ENCODE data around the gene SETD2. TPM values are rescaled to one million over a fixed set of nuclear protein-coding genes. Genes with fewer than 3 reads are reported as not detected.

Gene SETD2
- total RNA-seq, 1 donor from 2014 or later, result 41.2 TPM

DNA sequence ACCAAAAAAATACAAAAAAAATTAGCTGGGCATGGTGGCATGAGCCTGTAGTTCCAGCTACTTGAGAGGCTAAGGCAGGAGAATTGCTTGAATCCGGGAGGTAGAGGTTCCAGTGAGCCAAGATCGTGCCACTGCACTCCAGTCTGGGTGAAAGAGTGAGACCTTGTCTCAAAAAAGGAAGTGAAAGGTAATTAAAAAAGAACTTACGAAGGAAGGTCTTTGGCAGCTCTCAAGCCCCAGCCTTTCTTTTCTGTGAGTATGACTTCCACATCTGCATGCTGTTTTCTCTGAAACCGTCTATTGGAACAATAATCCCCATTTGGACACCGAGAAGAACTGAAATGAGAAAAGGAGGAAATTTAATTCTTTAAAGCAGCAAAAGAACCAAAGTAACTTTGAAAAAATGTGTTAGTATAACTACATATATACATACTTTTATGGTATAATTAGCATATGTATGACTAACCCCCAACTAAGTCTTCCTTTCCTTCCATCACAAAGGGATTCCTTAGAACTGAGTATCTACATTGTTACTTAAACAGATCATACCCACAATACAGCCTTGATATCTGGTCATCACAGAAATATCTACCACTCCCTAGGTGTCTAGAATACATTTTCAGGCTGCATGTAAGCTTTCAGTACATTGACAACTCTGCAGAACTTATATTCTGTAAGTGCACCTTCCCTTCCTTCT is 50.1 kb downstream of the SETD2 start:
- Mint-ChIP-seq H3K36me3 (ENCODE audit: low read depth) (peaks cover 51% of the 10 kb centered on the region), H3K4me3 (ENCODE audit: low read depth) (no peak overlapping the region), H3K9me3 (no peaks in the 10 kb centered on the region), H3K4me1 (ENCODE audit: low read depth) (peaks cover 13% of the 10 kb centered on the region), H3K27ac (no peak overlapping the region), H3K27me3 (ENCODE audit: low read depth) (no peaks in the 10 kb centered on the region)
- intact Hi-C loops (cut with micrococcal nuclease), result no loop called here
- DNase-seq (ENCODE audit: low spot score), result no peak

DNA sequence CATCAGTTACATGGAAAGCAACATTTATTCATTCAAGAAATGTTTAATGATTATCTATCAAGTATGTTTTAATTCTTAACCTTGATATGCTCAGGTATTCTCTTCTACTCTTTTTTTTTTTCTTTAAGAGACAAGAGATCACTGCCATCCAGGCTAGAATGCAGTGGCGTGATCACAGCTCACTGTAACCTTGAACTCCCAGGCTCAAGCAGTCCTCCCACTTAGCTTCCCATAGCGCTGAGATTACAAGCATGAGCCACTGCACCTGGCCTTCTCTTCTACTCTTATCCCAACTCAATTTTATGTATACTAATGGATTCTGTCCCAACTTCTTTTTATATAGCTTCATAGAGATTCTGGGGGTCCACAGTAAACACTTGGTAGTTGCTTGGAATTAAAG is 50.9 kb downstream of the SETD2 start:
- no peak for DNase-seq (ENCODE audit: low spot score)
- intact Hi-C loops (cut with micrococcal nuclease), result no loop called here
- Mint-ChIP-seq H3K27me3 (ENCODE audit: low read depth) (no peaks in the 10 kb centered on the region), H3K4me3 (ENCODE audit: low read depth) (no peak overlapping the region), H3K4me1 (ENCODE audit: low read depth) (peaks cover 11% of the 10 kb centered on the region), H3K36me3 (ENCODE audit: low read depth) (peaks cover 53% of the 10 kb centered on the region), H3K27ac (no peak overlapping the region), H3K9me3 (no peaks in the 10 kb centered on the region)

DNA sequence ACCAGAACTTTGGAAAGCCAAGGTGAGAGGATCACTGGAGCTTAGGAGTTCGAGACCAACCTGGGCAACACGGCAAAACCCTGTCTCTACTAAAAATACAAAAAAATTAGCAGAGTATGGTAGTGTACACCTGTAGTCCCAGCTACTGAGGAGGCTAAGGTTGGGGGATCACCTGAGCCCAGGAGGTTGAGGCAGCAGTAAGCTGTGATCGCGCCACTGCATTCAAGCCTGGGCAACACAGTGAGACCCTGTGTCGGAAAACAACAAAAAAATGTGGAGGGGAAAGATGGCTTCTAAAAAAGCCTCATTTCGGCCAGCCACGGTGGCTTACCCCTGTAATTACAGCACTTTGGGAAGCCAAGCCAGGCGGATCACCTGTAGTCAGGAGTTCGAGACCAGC is 54.5 kb downstream of the SETD2 start:
- intact Hi-C loops (cut with micrococcal nuclease), result no loop called here
- Mint-ChIP-seq H3K27me3 (ENCODE audit: low read depth) (no peaks in the 10 kb centered on the region), H3K27ac (no peak overlapping the region), H3K36me3 (ENCODE audit: low read depth) (peaks cover 48% of the 10 kb centered on the region), H3K4me3 (ENCODE audit: low read depth) (no peak overlapping the region), H3K4me1 (ENCODE audit: low read depth) (peaks cover 1% of the 10 kb centered on the region), H3K9me3 (no peaks in the 10 kb centered on the region)
- DNase-seq (ENCODE audit: low spot score), result no peak

DNA sequence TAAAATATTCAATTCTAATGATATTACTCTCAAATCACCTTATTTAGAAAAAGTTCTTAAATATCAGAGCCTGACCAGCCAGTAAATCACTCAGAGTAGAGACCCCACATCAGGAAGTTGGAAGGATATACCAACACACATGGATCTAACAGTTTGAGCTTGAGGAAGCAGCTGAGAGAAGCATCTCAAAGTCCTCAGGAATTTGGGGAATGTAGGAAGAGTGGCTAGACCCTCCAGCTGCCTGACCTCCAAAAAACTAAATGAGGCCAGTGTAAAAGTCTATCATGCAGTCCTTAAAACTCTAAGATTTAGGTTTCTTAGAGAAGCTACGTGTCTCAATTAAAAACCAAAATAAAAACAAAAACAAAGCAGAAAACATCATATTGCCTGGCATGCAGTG is 55.4 kb downstream of the SETD2 start:
- no peak for DNase-seq (ENCODE audit: low spot score)
- Mint-ChIP-seq H3K27me3 (ENCODE audit: low read depth) (no peaks in the 10 kb centered on the region), H3K4me1 (ENCODE audit: low read depth) (peaks cover 1% of the 10 kb centered on the region), H3K27ac (no peak overlapping the region), H3K9me3 (no peaks in the 10 kb centered on the region), H3K36me3 (ENCODE audit: low read depth) (peaks cover 44% of the 10 kb centered on the region), H3K4me3 (ENCODE audit: low read depth) (no peak overlapping the region)
- intact Hi-C loops (cut with micrococcal nuclease), result no loop called here

DNA sequence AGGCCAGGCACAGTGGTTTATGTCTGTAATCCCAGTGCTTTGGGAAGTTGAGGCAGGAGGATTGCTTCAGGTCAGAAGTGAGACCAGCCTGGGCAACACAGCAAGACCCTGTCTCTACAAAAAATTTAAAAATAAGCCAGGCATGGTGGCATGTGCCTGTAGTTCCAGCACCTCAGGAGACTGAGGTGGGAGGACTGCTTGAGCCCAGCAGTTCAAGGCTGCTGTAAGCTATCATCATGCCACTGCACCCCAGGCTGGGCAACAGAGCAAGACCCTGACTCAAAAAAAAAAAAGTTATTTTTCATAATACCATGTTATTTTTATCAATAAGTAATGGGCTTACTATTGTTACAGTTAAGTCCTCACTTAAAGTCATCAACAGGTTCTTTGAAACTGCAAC is 59.7 kb downstream of the SETD2 start:
- Mint-ChIP-seq H3K9me3 (no peaks in the 10 kb centered on the region), H3K4me3 (ENCODE audit: low read depth) (no peak overlapping the region), H3K27me3 (ENCODE audit: low read depth) (no peaks in the 10 kb centered on the region), H3K27ac (no peak overlapping the region), H3K36me3 (ENCODE audit: low read depth) (peaks cover 33% of the 10 kb centered on the region), H3K4me1 (ENCODE audit: low read depth) (peaks cover 1% of the 10 kb centered on the region)
- DNase-seq (ENCODE audit: low spot score), result no peak
- intact Hi-C loops (cut with micrococcal nuclease), result no loop called here

DNA sequence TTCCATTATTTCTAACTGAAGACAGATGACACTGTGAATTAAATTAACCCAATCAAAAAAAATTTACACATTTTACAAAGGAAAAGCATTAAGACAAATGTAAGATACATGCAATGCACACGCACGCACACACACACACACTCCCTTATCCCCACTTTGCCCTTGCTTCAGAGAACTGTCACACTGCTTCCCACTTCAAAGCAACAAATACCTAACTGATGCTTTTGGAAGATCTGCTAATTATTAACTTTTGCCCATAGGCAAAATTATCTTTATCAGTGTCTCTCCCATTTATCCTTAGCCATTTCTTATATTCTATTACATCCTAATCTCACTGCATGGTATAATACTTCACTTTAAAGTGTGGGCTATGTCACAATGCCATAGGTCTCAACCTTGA is 60.3 kb downstream of the SETD2 start:
- H3K36me3 Mint-ChIP-seq (ENCODE audit: low read depth), result peaks cover 30% of the 10 kb centered on the region
- H3K4me3 Mint-ChIP-seq (ENCODE audit: low read depth), result no peak overlapping the region

DNA sequence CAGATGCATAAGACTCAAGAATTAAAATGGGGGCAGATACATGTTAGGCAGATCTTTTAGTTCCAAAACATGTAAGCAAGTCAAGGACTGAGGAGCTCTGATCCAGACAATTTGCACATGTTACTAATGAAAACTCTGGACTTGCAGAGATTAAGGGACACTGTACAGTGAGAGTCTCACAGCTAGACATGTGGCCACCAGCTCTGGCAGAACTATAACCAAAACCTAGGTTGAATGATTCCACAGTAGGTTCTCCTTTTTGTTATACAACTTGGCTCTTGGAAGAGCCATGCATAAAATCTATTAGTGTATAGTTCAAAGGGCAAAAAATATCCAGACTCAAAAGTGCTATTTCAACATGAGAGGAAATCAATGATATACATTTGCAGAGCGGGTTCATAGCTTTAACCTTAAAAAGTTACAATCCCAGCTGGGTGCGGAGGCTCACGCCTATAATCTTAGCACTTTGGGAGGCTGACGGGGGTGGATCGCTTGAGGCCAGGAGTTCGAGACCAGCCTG is 61.8 kb downstream of the SETD2 start:
- peaks cover 32% of the 10 kb centered on the region for H3K36me3 Mint-ChIP-seq (ENCODE audit: low read depth)
- no peaks in the 10 kb centered on the region for H3K27me3 Mint-ChIP-seq (ENCODE audit: low read depth)
- peaks cover 1% of the 10 kb centered on the region for H3K4me1 Mint-ChIP-seq (ENCODE audit: low read depth)
- DNase-seq (ENCODE audit: low spot score), result no peak
- no peak overlapping the region for H3K4me3 Mint-ChIP-seq (ENCODE audit: low read depth)
- no peak overlapping the region for H3K27ac Mint-ChIP-seq
- intact Hi-C loops (cut with micrococcal nuclease), result no loop called here
- H3K9me3 Mint-ChIP-seq, result no peaks in the 10 kb centered on the region

More for the DNA sequence above, 60.3 kb downstream of the SETD2 start:
- no peaks in the 10 kb centered on the region for H3K9me3 Mint-ChIP-seq
- H3K27me3 Mint-ChIP-seq (ENCODE audit: low read depth), result no peaks in the 10 kb centered on the region
- H3K27ac Mint-ChIP-seq, result no peak overlapping the region
- intact Hi-C loops (cut with micrococcal nuclease), result no loop called here
- H3K4me1 Mint-ChIP-seq (ENCODE audit: low read depth), result peaks cover 1% of the 10 kb centered on the region
- DNase-seq (ENCODE audit: low spot score), result no peak

DNA sequence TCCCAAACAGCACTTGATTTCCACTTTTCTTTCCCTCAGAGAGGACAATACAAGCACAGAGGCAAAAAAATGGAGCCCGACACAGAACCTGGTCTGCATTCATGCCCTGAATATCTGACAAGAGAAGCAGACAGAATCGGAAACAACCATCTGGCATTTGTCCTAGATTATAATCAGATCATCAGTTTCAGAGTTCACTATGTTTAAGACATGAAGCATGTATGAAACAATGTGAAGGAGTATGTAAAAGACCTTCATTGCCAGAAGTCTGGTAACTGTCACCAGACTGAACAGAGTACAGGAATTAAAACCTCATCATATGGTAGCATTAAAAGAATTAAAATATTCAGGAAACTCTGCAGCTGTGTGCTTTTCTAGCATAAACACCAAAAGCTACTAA is 65.0 kb downstream of the SETD2 start:
- H3K4me1 Mint-ChIP-seq (ENCODE audit: low read depth), result peaks cover 1% of the 10 kb centered on the region

DNA sequence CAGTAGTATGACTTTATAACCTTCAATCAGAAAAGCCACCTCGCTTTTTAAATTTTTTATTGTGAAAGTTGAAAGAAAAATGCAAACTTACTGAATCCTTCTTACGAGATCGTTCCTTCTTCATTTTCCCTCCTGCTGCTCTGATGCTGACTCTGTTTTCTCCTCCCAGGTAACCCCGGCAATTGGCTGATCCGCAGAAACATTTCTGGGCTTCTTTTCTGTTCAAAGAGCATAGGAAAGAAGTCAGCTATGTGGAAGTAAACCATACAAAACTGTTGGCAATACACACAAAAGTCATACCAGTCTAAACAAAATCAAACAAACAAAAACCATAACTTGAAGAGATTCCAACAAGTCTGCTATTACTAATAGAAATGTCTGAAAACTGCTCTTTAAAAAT is 66.0 kb downstream of the SETD2 start:
- H3K4me3 Mint-ChIP-seq (ENCODE audit: low read depth), result no peak overlapping the region
- no peak overlapping the region for H3K27ac Mint-ChIP-seq
- no peaks in the 10 kb centered on the region for H3K27me3 Mint-ChIP-seq (ENCODE audit: low read depth)
- peaks cover 40% of the 10 kb centered on the region for H3K36me3 Mint-ChIP-seq (ENCODE audit: low read depth)
- no peaks in the 10 kb centered on the region for H3K9me3 Mint-ChIP-seq
- intact Hi-C loops (cut with micrococcal nuclease), result no loop called here
- no peak for DNase-seq (ENCODE audit: low spot score)
- H3K4me1 Mint-ChIP-seq (ENCODE audit: low read depth), result peaks cover 1% of the 10 kb centered on the region

More for the DNA sequence above, 65.0 kb downstream of the SETD2 start:
- Mint-ChIP-seq H3K9me3 (no peaks in the 10 kb centered on the region), H3K27ac (no peak overlapping the region), H3K36me3 (ENCODE audit: low read depth) (peaks cover 45% of the 10 kb centered on the region), H3K27me3 (ENCODE audit: low read depth) (no peaks in the 10 kb centered on the region), H3K4me3 (ENCODE audit: low read depth) (no peak overlapping the region)
- no peak for DNase-seq (ENCODE audit: low spot score)
- intact Hi-C loops (cut with micrococcal nuclease), result no loop called here

DNA sequence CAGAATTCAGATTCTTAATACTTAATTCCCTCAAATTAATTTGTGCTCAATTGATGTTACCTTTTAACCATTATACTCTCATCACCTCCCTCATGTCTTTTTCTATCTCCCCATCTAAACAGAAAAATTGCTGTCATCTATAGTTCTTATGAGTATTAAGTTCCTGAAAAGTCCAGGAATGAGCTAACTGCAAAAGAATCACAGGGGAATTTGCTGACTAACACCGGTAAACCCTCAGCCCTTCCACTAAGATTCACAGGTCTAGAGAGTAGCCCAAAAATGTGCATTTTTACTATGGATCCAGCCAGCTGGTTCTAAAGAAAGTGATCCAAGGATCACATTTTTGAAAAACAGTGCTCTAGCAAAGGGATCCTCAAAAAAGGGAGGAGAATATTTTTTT is 67.0 kb downstream of the SETD2 start:
- Mint-ChIP-seq H3K27me3 (ENCODE audit: low read depth) (no peaks in the 10 kb centered on the region), H3K4me3 (ENCODE audit: low read depth) (no peak overlapping the region), H3K9me3 (no peaks in the 10 kb centered on the region), H3K4me1 (ENCODE audit: low read depth) (peaks cover 1% of the 10 kb centered on the region), H3K36me3 (ENCODE audit: low read depth) (peaks cover 35% of the 10 kb centered on the region), H3K27ac (no peak overlapping the region)
- no peak for DNase-seq (ENCODE audit: low spot score)
- intact Hi-C loops (cut with micrococcal nuclease), result no loop called here

DNA sequence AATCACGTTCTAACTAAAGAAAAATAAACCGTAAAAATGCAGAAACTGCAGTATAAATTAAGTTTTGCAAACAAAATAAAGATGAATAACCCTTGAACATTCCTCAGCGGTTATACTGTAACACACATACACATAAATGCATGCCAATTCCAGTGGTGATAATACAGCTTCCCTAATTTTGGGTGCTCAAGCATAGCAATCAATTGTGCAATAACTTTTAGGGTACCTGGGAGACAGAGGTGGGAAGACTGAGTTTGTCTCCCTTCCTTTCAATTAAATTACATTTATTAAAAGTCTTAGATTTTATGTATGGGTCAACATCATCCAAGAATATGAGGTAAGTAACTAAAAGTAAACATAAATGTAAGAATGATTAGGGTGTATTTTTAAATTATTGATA is 71.8 kb downstream of the SETD2 start:
- Mint-ChIP-seq H3K9me3 (no peaks in the 10 kb centered on the region), H3K27me3 (ENCODE audit: low read depth) (no peaks in the 10 kb centered on the region), H3K4me3 (ENCODE audit: low read depth) (no peak overlapping the region), H3K27ac (no peak overlapping the region), H3K36me3 (ENCODE audit: low read depth) (peaks cover 40% of the 10 kb centered on the region), H3K4me1 (ENCODE audit: low read depth) (peaks cover 2% of the 10 kb centered on the region)
- intact Hi-C loops (cut with micrococcal nuclease), result no loop called here
- DNase-seq (ENCODE audit: low spot score), result no peak

DNA sequence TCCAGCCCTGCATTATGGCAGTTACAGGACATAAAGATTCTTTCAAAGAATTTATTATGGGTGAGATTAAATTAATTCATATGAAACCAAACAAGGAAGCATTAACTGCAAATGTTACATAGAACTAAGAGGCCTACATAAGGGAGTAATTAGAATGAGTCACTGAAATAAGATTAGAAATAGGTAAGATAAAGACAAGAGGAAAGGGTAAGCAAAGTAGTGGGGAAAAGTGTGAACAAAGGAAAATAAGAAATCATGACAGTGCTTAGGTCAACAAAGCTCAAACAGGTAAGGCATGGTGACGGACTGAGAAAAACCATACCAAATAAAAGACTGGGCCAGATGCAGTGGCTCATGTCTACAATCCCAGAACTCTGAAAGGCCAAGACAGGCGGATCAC is 74.3 kb downstream of the SETD2 start:
- no peak for DNase-seq (ENCODE audit: low spot score)
- H3K27me3 Mint-ChIP-seq (ENCODE audit: low read depth), result no peaks in the 10 kb centered on the region
- no peaks in the 10 kb centered on the region for H3K9me3 Mint-ChIP-seq
- H3K4me1 Mint-ChIP-seq (ENCODE audit: low read depth), result peaks cover 2% of the 10 kb centered on the region
- H3K4me3 Mint-ChIP-seq (ENCODE audit: low read depth), result no peak overlapping the region
- peaks cover 45% of the 10 kb centered on the region for H3K36me3 Mint-ChIP-seq (ENCODE audit: low read depth)
- intact Hi-C loops (cut with micrococcal nuclease), result no loop called here
- H3K27ac Mint-ChIP-seq, result no peak overlapping the region

DNA sequence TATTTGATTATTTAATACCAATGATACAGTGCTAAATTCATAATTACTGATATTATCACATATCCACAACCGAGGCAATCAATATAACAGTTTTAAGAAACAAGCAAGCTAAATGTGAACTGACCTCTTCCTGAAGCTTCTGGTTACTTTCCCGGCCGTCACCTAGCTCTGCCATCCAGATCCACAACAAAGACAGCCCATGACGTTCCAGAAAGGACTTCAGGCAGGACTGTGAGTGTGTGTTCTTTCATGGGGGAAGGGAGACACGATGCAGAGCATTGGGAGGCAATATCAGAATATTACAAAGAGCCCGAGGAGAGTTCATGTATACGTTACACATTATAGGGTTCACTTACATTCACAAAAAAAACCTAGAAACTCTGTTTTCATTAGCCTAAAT is 77.8 kb downstream of the SETD2 start:
- H3K4me3 Mint-ChIP-seq (ENCODE audit: low read depth), result no peak overlapping the region
- H3K36me3 Mint-ChIP-seq (ENCODE audit: low read depth), result peaks cover 67% of the 10 kb centered on the region
- intact Hi-C loops (cut with micrococcal nuclease), result no loop called here
- no peaks in the 10 kb centered on the region for H3K9me3 Mint-ChIP-seq
- no peaks in the 10 kb centered on the region for H3K27me3 Mint-ChIP-seq (ENCODE audit: low read depth)
- peaks cover 14% of the 10 kb centered on the region for H3K4me1 Mint-ChIP-seq (ENCODE audit: low read depth)
- DNase-seq (ENCODE audit: low spot score), result no peak
- no peak overlapping the region for H3K27ac Mint-ChIP-seq

DNA sequence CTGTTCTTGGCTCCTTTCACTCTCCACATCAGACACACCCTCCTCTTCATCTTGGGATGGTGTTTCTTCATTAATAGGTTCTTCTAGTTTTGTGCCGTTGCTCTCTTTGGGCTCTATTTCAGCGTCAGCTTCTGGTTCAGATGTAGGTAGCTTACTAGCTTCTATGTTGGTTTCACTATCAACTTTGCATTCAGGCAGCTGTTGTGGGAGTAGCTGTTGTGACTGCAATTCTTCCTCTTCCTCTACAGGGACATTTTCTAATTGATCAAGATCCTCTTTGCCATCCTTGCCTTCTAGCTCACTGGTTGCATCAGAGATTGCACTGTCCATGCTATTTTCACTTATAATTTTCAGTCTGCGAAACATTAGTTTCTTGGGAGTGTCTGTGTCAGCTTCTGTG is 80.1 kb downstream of the SETD2 start:
- H3K27ac Mint-ChIP-seq, result peak overlapping the region; percentile 20
- DNase-seq (ENCODE audit: low spot score), result no peak
- peaks cover 21% of the 10 kb centered on the region for H3K4me1 Mint-ChIP-seq (ENCODE audit: low read depth)
- no peak overlapping the region for H3K4me3 Mint-ChIP-seq (ENCODE audit: low read depth)
- no peaks in the 10 kb centered on the region for H3K9me3 Mint-ChIP-seq
- intact Hi-C loops (cut with micrococcal nuclease), result no loop called here
- peaks cover 79% of the 10 kb centered on the region for H3K36me3 Mint-ChIP-seq (ENCODE audit: low read depth)
- H3K27me3 Mint-ChIP-seq (ENCODE audit: low read depth), result no peaks in the 10 kb centered on the region

Data from activated T-helper 2 cell treated with anti-CD3 and anti-CD28 coated beads, Interferon-gamma antibody, Interleukin-2, Interleukin-4, amounts not matched to agents 10 μg/mL and 5 μg/mL and 100 μg/mL, durations not matched to agents 14 hours and 24 hours and 36 hours (primary cell).